ENCODE data around the gene OTX1.

OTX1 gene

GRCh38 chr2:63050334-63051041, at the start of gene OTX1:
OTX1 (plus strand) TSS chr2:63050830; CDS start chr2:63052991, 2,161 bp downstream.
- H3K36me3 ChIP-seq (ENCODE audit: insufficient read depth, insufficient read length, low read length), result no peaks in the 10 kb centered on the region
- peaks cover 12% of the 10 kb centered on the region for H3K4me1 ChIP-seq (ENCODE audit: insufficient read depth, insufficient read length)
- peak within 1 kb of the TSS; percentile 54 for H3K4me3 ChIP-seq (ENCODE audit: insufficient read length, low read depth)
- no peaks in the 10 kb centered on the region for H3K9me3 ChIP-seq (ENCODE audit: insufficient read depth, low read length)
- no peak within 1 kb of the TSS for H3K9ac ChIP-seq (ENCODE audit: insufficient read length, low read depth)
- peaks cover 96% of the 10 kb centered on the region for H3K27me3 ChIP-seq (ENCODE audit: insufficient read depth, insufficient read length)
- TF ChIP-seq SUZ12 (IDR thresholded peaks at IDR 0.05; ENCODE audit: extremely low read depth, insufficient read depth, insufficient read length), result no peak
- TF ChIP-seq ZNF274 (IDR thresholded peaks at IDR 0.05; ENCODE audit: low read depth, low read length), result no peak
- no peak for TF ChIP-seq YY1 (IDR thresholded peaks at IDR 0.05; ENCODE audit: insufficient read depth, insufficient read length)
- no peak for DNase-seq (ENCODE audit: low read depth, low spot score)

GRCh38 chr2:63001576-63001975, 49.1 kb upstream of the OTX1 start:
- DNase-seq (ENCODE audit: low read depth, low spot score), result no peak
- H3K4me3 ChIP-seq (ENCODE audit: insufficient read length, low read depth), result no peak overlapping the region
- H3K9me3 ChIP-seq (ENCODE audit: insufficient read depth, low read length), result no peaks in the 10 kb centered on the region
- H3K36me3 ChIP-seq (ENCODE audit: insufficient read depth, insufficient read length, low read length), result no peaks in the 10 kb centered on the region
- TF ChIP-seq SUZ12 (IDR thresholded peaks at IDR 0.05; ENCODE audit: extremely low read depth, insufficient read depth, insufficient read length) (no peak), ZNF274 (IDR thresholded peaks at IDR 0.05; ENCODE audit: low read depth, low read length) (no peak), YY1 (IDR thresholded peaks at IDR 0.05; ENCODE audit: insufficient read depth, insufficient read length) (no peak)
- no peaks in the 10 kb centered on the region for H3K27me3 ChIP-seq (ENCODE audit: insufficient read depth, insufficient read length)
- H3K4me1 ChIP-seq (ENCODE audit: insufficient read depth, insufficient read length), result no peaks in the 10 kb centered on the region
- no peak overlapping the region for H3K9ac ChIP-seq (ENCODE audit: insufficient read length, low read depth)

- Histone ChIP-seq H3K4me3 (ENCODE audit: insufficient read length, low read depth) (no peak overlapping the region), H3K9ac (ENCODE audit: insufficient read length, low read depth) (no peak overlapping the region), H3K36me3 (ENCODE audit: insufficient read depth, insufficient read length, low read length) (no peaks in the 10 kb centered on the region), H3K27me3 (ENCODE audit: insufficient read depth, insufficient read length) (no peaks in the 10 kb centered on the region), H3K9me3 (ENCODE audit: insufficient read depth, low read length) (no peaks in the 10 kb centered on the region), H3K4me1 (ENCODE audit: insufficient read depth, insufficient read length) (no peaks in the 10 kb centered on the region)
- no peak for TF ChIP-seq YY1 (IDR thresholded peaks at IDR 0.05; ENCODE audit: insufficient read depth, insufficient read length)
- no peak for TF ChIP-seq SUZ12 (IDR thresholded peaks at IDR 0.05; ENCODE audit: extremely low read depth, insufficient read depth, insufficient read length)
- TF ChIP-seq ZNF274 (IDR thresholded peaks at IDR 0.05; ENCODE audit: low read depth, low read length), result no peak
- DNase-seq (ENCODE audit: low read depth, low spot score), result no peak
Observed at GRCh38 chr2:63003351-63003750, 47.3 kb upstream of the OTX1 start.

GRCh38 chr2:63007813-63008458, 42.7 kb upstream of the OTX1 start:
- H3K36me3 ChIP-seq (ENCODE audit: insufficient read depth, insufficient read length, low read length), result no peaks in the 10 kb centered on the region
- H3K9me3 ChIP-seq (ENCODE audit: insufficient read depth, low read length), result no peaks in the 10 kb centered on the region
- TF ChIP-seq YY1 (IDR thresholded peaks at IDR 0.05; ENCODE audit: insufficient read depth, insufficient read length) (no peak), ZNF274 (IDR thresholded peaks at IDR 0.05; ENCODE audit: low read depth, low read length) (no peak), SUZ12 (IDR thresholded peaks at IDR 0.05; ENCODE audit: extremely low read depth, insufficient read depth, insufficient read length) (no peak)
- DNase-seq (ENCODE audit: low read depth, low spot score), result no peak
- no peaks in the 10 kb centered on the region for H3K27me3 ChIP-seq (ENCODE audit: insufficient read depth, insufficient read length)
- H3K4me1 ChIP-seq (ENCODE audit: insufficient read depth, insufficient read length), result no peaks in the 10 kb centered on the region
- no peak overlapping the region for H3K9ac ChIP-seq (ENCODE audit: insufficient read length, low read depth)
- no peak overlapping the region for H3K4me3 ChIP-seq (ENCODE audit: insufficient read length, low read depth)

- no peak overlapping the region for H3K4me3 ChIP-seq (ENCODE audit: insufficient read length, low read depth)
- no peaks in the 10 kb centered on the region for H3K27me3 ChIP-seq (ENCODE audit: insufficient read depth, insufficient read length)
- H3K4me1 ChIP-seq (ENCODE audit: insufficient read depth, insufficient read length), result no peaks in the 10 kb centered on the region
- no peak overlapping the region for H3K9ac ChIP-seq (ENCODE audit: insufficient read length, low read depth)
- no peaks in the 10 kb centered on the region for H3K36me3 ChIP-seq (ENCODE audit: insufficient read depth, insufficient read length, low read length)
- DNase-seq (ENCODE audit: low read depth, low spot score), result no peak
- H3K9me3 ChIP-seq (ENCODE audit: insufficient read depth, low read length), result no peaks in the 10 kb centered on the region
- TF ChIP-seq ZNF274 (IDR thresholded peaks at IDR 0.05; ENCODE audit: low read depth, low read length), result no peak
- no peak for TF ChIP-seq YY1 (IDR thresholded peaks at IDR 0.05; ENCODE audit: insufficient read depth, insufficient read length)
- TF ChIP-seq SUZ12 (IDR thresholded peaks at IDR 0.05; ENCODE audit: extremely low read depth, insufficient read depth, insufficient read length), result no peak
Observed at GRCh38 chr2:63008838-63009237, 41.8 kb upstream of the OTX1 start.

- Histone ChIP-seq H3K27me3 (ENCODE audit: insufficient read depth, insufficient read length) (no peaks in the 10 kb centered on the region), H3K4me1 (ENCODE audit: insufficient read depth, insufficient read length) (no peaks in the 10 kb centered on the region), H3K9ac (ENCODE audit: insufficient read length, low read depth) (no peak overlapping the region), H3K4me3 (ENCODE audit: insufficient read length, low read depth) (no peak overlapping the region), H3K36me3 (ENCODE audit: insufficient read depth, insufficient read length, low read length) (no peaks in the 10 kb centered on the region), H3K9me3 (ENCODE audit: insufficient read depth, low read length) (no peaks in the 10 kb centered on the region)
- TF ChIP-seq YY1 (IDR thresholded peaks at IDR 0.05; ENCODE audit: insufficient read depth, insufficient read length) (no peak), SUZ12 (IDR thresholded peaks at IDR 0.05; ENCODE audit: extremely low read depth, insufficient read depth, insufficient read length) (no peak), ZNF274 (IDR thresholded peaks at IDR 0.05; ENCODE audit: low read depth, low read length) (no peak)
- DNase-seq (ENCODE audit: low read depth, low spot score), result no peak
Observed at GRCh38 chr2:63009490-63009889, 41.1 kb upstream of the OTX1 start.

GRCh38 chr2:63012541-63012940, 38.1 kb upstream of the OTX1 start:
- Histone ChIP-seq H3K4me3 (ENCODE audit: insufficient read length, low read depth) (no peak overlapping the region), H3K9ac (ENCODE audit: insufficient read length, low read depth) (no peak overlapping the region), H3K36me3 (ENCODE audit: insufficient read depth, insufficient read length, low read length) (no peaks in the 10 kb centered on the region), H3K4me1 (ENCODE audit: insufficient read depth, insufficient read length) (no peaks in the 10 kb centered on the region), H3K27me3 (ENCODE audit: insufficient read depth, insufficient read length) (no peaks in the 10 kb centered on the region), H3K9me3 (ENCODE audit: insufficient read depth, low read length) (no peaks in the 10 kb centered on the region)
- no peak for DNase-seq (ENCODE audit: low read depth, low spot score)
- TF ChIP-seq ZNF274 (IDR thresholded peaks at IDR 0.05; ENCODE audit: low read depth, low read length) (no peak), YY1 (IDR thresholded peaks at IDR 0.05; ENCODE audit: insufficient read depth, insufficient read length) (no peak), SUZ12 (IDR thresholded peaks at IDR 0.05; ENCODE audit: extremely low read depth, insufficient read depth, insufficient read length) (no peak)
